PFSK-1 (cell line): Measurements from ENCODE around the gene ESAM.

ENCODE experiments used
- FOXP2 ChIP-seq: optimal IDR thresholded peaks from 2 replicates; pipeline ENCODE3; 2011; ENCODE audit warnings: borderline replicate concordance, control low read depth, inconsistent platforms; ENCODE audit not compliant: insufficient read depth; ENCODE audit errors: extremely low read length, extremely low read depth
- POLR2AphosphoS5 ChIP-seq: IDR thresholded peaks from 2 replicates; pipeline ENCODE4 v1.6.1; 2012; ENCODE audit warnings: low read depth, mild to moderate bottlenecking, control low read depth, low read length, moderate library complexity
- SIN3A ChIP-seq: IDR thresholded peaks from 2 replicates; pipeline ENCODE4 v1.6.1; 2012; ENCODE audit warnings: mild to moderate bottlenecking, low read length, moderate library complexity, borderline replicate concordance; ENCODE audit not compliant: insufficient read depth
- TAF1 ChIP-seq: IDR thresholded peaks from 2 replicates; pipeline ENCODE4 v1.6.1; 2012; ENCODE audit warnings: low read length, control low read depth, borderline replicate concordance; ENCODE audit not compliant: insufficient read depth
- TF ChIP-seq, protein P1 (sequence below), 2 experiments: IDR thresholded peaks; 2 replicates each; pipeline versions ENCODE4 v1.6.1 to v1.8.0; 2011 to 2012; ENCODE audit warnings: low read depth in 2 of 2, low read length in 2 of 2, control low read depth in 1 of 2, inconsistent platforms in 1 of 2, mild to moderate bottlenecking in 1 of 2, moderate library complexity in 1 of 2; ENCODE audit not compliant: insufficient read depth in 1 of 2

ESAM gene

DNA sequence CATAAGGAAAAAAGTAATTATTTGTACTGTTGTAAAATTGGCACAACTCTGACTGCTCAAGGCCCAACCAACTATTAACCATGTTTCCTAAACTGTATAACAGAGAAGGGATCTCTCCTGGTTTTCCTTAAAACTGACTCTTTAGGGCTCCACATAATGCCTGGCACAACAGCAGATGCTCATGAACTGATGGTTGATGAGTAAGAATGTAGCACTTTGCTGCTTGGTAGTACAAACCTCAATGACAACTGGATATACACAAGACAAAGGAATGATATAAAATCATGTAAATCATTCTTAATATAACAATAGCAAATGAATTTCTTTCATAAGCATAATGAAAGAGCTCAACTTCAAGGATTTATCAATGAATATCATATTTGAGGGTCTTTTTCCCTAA, 26.4 kb upstream of the ESAM start:
- TF ChIP-seq, protein P1, sequence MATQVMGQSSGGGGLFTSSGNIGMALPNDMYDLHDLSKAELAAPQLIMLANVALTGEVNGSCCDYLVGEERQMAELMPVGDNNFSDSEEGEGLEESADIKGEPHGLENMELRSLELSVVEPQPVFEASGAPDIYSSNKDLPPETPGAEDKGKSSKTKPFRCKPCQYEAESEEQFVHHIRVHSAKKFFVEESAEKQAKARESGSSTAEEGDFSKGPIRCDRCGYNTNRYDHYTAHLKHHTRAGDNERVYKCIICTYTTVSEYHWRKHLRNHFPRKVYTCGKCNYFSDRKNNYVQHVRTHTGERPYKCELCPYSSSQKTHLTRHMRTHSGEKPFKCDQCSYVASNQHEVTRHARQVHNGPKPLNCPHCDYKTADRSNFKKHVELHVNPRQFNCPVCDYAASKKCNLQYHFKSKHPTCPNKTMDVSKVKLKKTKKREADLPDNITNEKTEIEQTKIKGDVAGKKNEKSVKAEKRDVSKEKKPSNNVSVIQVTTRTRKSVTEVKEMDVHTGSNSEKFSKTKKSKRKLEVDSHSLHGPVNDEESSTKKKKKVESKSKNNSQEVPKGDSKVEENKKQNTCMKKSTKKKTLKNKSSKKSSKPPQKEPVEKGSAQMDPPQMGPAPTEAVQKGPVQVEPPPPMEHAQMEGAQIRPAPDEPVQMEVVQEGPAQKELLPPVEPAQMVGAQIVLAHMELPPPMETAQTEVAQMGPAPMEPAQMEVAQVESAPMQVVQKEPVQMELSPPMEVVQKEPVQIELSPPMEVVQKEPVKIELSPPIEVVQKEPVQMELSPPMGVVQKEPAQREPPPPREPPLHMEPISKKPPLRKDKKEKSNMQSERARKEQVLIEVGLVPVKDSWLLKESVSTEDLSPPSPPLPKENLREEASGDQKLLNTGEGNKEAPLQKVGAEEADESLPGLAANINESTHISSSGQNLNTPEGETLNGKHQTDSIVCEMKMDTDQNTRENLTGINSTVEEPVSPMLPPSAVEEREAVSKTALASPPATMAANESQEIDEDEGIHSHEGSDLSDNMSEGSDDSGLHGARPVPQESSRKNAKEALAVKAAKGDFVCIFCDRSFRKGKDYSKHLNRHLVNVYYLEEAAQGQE (IDR thresholded peaks at IDR 0.05; ENCODE audit: insufficient read depth in 1 of 2, low read depth in 2 of 2, low read length in 2 of 2), result no peak
- TF ChIP-seq FOXP2 (no peak), TAF1 (no peak), SIN3A (no peak), POLR2AphosphoS5 (no peak)

DNA sequence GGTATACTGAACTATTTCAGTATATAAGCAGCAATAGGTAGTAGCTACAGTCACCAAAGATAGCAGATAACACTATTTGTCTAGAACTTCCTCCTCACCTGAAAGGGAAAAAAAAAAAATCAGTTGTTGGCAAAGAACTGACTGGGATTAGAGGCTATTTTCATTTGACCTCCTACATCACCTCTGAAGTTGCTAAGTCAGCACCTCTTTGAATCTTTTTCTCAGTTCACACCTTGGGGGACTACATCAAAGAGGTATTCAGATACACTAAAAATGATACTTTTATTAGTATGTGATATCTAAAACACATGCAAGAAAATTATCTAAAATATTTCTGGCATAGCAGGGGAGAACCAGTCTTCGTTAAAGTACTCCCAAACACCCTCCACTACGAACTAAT, 22.0 kb upstream of the ESAM start:
- TF ChIP-seq, protein P1 (IDR thresholded peaks at IDR 0.05; ENCODE audit: insufficient read depth in 1 of 2, low read depth in 2 of 2, low read length in 2 of 2), result no peak
- TF ChIP-seq POLR2AphosphoS5, result no peak
- no peak for TF ChIP-seq SIN3A
- TF ChIP-seq FOXP2, result no peak
- TF ChIP-seq TAF1, result no peak

DNA sequence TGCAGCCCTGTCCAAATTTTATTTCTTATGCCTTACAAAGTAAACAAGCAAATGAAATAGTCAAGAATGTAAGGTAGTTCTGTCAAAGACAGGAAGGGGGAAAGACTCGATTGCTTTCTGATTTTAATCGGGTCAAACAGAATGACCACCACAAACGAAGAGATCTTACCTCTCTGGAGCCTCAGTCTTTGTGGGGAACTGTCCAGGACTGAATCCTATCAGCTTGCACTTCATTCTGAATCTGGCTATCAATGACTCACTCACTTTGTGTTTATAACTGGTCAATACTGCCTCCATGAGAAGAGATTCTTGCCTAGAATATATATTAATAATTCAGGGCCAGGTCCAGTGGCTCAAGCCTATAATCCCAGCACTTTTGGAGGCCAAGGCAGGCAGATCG, 20.9 kb upstream of the ESAM start:
- TF ChIP-seq FOXP2 (no peak), TAF1 (no peak)
- TF ChIP-seq, protein P1 (IDR thresholded peaks at IDR 0.05; ENCODE audit: insufficient read depth in 1 of 2, low read depth in 2 of 2, low read length in 2 of 2), result peak in 1 of 2 experiments; percentile 58; a peak in 2 of 4 replicates

DNA sequence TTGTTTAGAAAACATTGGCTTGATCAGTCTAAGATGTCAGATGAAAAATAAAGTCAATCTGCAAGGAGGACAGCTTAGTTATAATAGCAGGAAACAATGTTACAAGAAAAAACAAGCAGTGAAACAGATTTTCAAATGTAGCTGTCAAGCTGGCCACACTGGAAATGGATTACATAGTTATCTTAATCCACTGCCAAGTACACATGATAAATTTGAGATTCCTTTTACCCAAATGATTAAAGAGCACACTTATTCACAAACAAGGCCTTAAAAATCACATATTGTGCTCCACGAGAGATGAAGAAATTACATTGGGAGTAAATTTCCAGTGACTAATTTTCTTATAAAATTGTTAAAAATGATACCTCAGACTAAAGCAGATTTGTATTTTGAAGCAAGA, 17.5 kb upstream of the ESAM start:
- TF ChIP-seq, protein P1 (IDR thresholded peaks at IDR 0.05; ENCODE audit: insufficient read depth in 1 of 2, low read depth in 2 of 2, low read length in 2 of 2), result no peak
- TF ChIP-seq SIN3A, result no peak
- TF ChIP-seq FOXP2, result no peak
- TF ChIP-seq POLR2AphosphoS5, result no peak
- TF ChIP-seq TAF1, result no peak

DNA sequence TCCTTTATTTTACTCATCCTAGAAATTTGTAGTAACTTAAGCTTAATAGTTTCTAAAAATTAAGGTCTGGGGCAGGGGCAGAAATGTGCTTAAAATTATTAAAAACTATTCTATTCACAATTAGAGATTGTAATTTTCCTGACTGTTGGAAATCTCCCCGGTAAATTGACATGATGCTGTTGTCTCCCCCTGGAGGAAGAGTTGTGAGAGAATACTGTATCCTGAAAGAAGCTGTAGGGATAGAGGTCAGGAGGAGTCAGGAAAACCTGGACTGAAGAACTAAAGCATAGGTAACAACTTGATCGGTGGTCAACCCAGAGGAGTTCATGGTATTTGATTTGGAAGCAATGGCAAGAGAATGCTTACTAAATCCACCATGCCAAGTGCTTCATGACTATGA, 16.2 kb upstream of the ESAM start:
- TF ChIP-seq SIN3A (no peak), POLR2AphosphoS5 (no peak), FOXP2 (no peak), TAF1 (no peak)
- TF ChIP-seq, protein P1 (IDR thresholded peaks at IDR 0.05; ENCODE audit: insufficient read depth in 1 of 2, low read depth in 2 of 2, low read length in 2 of 2), result no peak
